H1 (cell line): ENCODE results near the gene CXCR5.

ENCODE experiments used
- EP300 ChIP-seq, 2 experiments: IDR thresholded peaks; 1 replicate in 1 of 2; 2 replicates in 1 of 2; pipeline ENCODE4 v1.6.1; 2011 to 2012; ENCODE audit warnings: low read depth in 2 of 2, low read length in 2 of 2, mild to moderate bottlenecking in 2 of 2, borderline replicate concordance in 1 of 2, inconsistent platforms in 1 of 2, moderate library complexity in 1 of 2
- HDAC2 ChIP-seq, 2 experiments: fragments of 300-600 bp in 1 of 2; sonication (generic) in 1 of 2; IDR thresholded peaks; 2 replicates each; pipeline ENCODE4 v1.6.1; 2011 to 2012; ENCODE audit warnings: low read depth in 2 of 2, low read length in 2 of 2, mild to moderate bottlenecking in 2 of 2, moderate library complexity in 2 of 2, borderline replicate concordance in 1 of 2, inconsistent platforms in 1 of 2
- POLR2AphosphoS5 ChIP-seq: IDR thresholded peaks from 2 replicates; pipeline ENCODE4 v1.6.1; 2011; ENCODE audit warnings: low read depth, low read length
- RAD21 ChIP-seq, 2 experiments: IDR thresholded peaks in 1 of 2; conservative IDR thresholded peaks in 1 of 2; 2 replicates each; pipeline ENCODE4 v1.6.1; 2011; ENCODE audit warnings: low read depth in 2 of 2, low read length in 2 of 2, improper control_type of control experiment in 1 of 2, inconsistent platforms in 1 of 2, mild to moderate bottlenecking in 1 of 2, moderate library complexity in 1 of 2
- RXRA ChIP-seq: IDR thresholded peaks from 2 replicates; pipeline ENCODE4 v1.6.1; 2011; ENCODE audit warnings: low read depth, mild to moderate bottlenecking, low read length, moderate library complexity; ENCODE audit not compliant: insufficient read depth
- SIX5 ChIP-seq: IDR thresholded peaks from 2 replicates; pipeline ENCODE4 v1.6.1; 2011; ENCODE audit warnings: mild to moderate bottlenecking, low read depth, low read length
- TAF1 ChIP-seq: IDR thresholded peaks from 2 replicates; pipeline ENCODE4 v1.6.1; 2011; ENCODE audit warnings: mild to moderate bottlenecking, low read depth, low read length
- TAF7 ChIP-seq: optimal IDR thresholded peaks from 2 replicates; pipeline ENCODE3; 2011; ENCODE audit warnings: low read depth, mild to moderate bottlenecking, inconsistent platforms, low read length, moderate library complexity, borderline replicate concordance
- TBP ChIP-seq: IDR thresholded peaks from 2 replicates; pipeline ENCODE4 v1.6.1; 2011; ENCODE audit warnings: low read depth, low read length, improper control_type of control experiment
- TCF12 ChIP-seq: IDR thresholded peaks from 2 replicates; pipeline ENCODE4 v1.6.1; 2011; ENCODE audit warnings: low read depth, mild to moderate bottlenecking, low read length
- TF ChIP-seq, protein P1 (sequence below), 3 experiments: IDR thresholded peaks; 1 replicate in 2 of 3; 2 replicates in 1 of 3; pipeline versions ENCODE4 v1.5.1 to v1.6.1; 2011; ENCODE audit warnings: low read length in 3 of 3, mild to moderate bottlenecking in 3 of 3, inconsistent platforms in 2 of 3, low read depth in 1 of 3, moderate library complexity in 1 of 3; ENCODE audit not compliant: insufficient read depth in 1 of 3; ENCODE audit errors: control extremely low read depth in 1 of 3

GRCh38 chr11:118881228-118881627 is 2.5 kb upstream of the CXCR5 start:
- TF ChIP-seq, protein P1, sequence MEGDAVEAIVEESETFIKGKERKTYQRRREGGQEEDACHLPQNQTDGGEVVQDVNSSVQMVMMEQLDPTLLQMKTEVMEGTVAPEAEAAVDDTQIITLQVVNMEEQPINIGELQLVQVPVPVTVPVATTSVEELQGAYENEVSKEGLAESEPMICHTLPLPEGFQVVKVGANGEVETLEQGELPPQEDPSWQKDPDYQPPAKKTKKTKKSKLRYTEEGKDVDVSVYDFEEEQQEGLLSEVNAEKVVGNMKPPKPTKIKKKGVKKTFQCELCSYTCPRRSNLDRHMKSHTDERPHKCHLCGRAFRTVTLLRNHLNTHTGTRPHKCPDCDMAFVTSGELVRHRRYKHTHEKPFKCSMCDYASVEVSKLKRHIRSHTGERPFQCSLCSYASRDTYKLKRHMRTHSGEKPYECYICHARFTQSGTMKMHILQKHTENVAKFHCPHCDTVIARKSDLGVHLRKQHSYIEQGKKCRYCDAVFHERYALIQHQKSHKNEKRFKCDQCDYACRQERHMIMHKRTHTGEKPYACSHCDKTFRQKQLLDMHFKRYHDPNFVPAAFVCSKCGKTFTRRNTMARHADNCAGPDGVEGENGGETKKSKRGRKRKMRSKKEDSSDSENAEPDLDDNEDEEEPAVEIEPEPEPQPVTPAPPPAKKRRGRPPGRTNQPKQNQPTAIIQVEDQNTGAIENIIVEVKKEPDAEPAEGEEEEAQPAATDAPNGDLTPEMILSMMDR (IDR thresholded peaks at IDR 0.05; ENCODE audit: control extremely low read depth in 1 of 3, insufficient read depth in 1 of 3, low read depth in 1 of 3, low read length in 3 of 3) = no peak
- TF ChIP-seq EP300 (IDR thresholded peaks at IDR 0.05; ENCODE audit: borderline replicate concordance in 1 of 2, low read depth in 2 of 2, low read length in 2 of 2) = no peak
- TF ChIP-seq TBP = no peak
- TF ChIP-seq HDAC2 (IDR thresholded peaks at IDR 0.05; ENCODE audit: borderline replicate concordance in 1 of 2, low read depth in 2 of 2, low read length in 2 of 2) = no peak
- no peak for TF ChIP-seq POLR2AphosphoS5
- TF ChIP-seq RAD21 (IDR thresholded peaks at IDR 0.05 in 1 of 2, conservative IDR thresholded peaks at IDR 0.05 in 1 of 2; ENCODE audit: low read depth in 2 of 2, low read length in 2 of 2) = no peak
- TF ChIP-seq TAF7 = no peak
- TF ChIP-seq TAF1 = no peak
- no peak for TF ChIP-seq RXRA
- TF ChIP-seq SIX5 = no peak
- TF ChIP-seq TCF12 = no peak
